ENCODE data around the gene PLCL1. TPM values are rescaled to one million over a fixed set of nuclear protein-coding genes. Genes with fewer than 3 reads are reported as not detected.

Gene PLCL1
- total RNA-seq, 2 donors from 2014 or later: 24.9 to 27.2 TPM

DNA sequence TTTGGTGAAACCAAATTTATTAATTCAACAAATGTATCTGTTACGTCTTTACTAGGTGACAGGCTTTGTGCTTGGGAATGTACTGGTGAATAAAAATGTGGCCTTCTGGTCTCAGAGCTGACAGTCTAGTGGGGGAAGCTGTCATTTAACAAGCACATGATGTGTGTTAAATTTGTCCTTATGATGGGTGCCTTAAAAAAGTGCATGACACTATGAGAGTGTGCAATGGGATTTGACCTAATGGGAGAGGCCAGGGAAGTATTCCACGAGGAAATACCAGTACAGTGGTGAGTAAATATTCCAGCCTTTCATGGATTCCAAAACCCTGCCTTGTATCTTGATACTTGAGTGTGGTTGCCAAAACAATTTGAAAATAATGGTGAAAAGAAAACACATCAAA lies 308.9 kb downstream of the PLCL1 start:
- ATAC-seq: no peak
- no peaks in the 10 kb centered on the region for H3K9me3 ChIP-seq (ENCODE audit: control insufficient read depth, low read length, poor library complexity, severe bottlenecking)
- H3K27ac Mint-ChIP-seq: no peak overlapping the region

GRCh38 chr2:198114064-198114463 lies 309.7 kb downstream of the PLCL1 start:
- no peak for ATAC-seq
- DNase-seq: no peak
- Mint-ChIP-seq H3K4me3 (no peak overlapping the region), H3K27me3 (no peaks in the 10 kb centered on the region), H3K27ac (no peak overlapping the region), H3K4me1 (peaks cover 9% of the 10 kb centered on the region), H3K36me3 (ENCODE audit: low read depth) (peaks cover 2% of the 10 kb centered on the region)
- H3K9me3 ChIP-seq (ENCODE audit: control insufficient read depth, low read length, poor library complexity, severe bottlenecking): no peaks in the 10 kb centered on the region

More for the DNA sequence above, 308.9 kb downstream of the PLCL1 start:
- Mint-ChIP-seq H3K4me1 (peaks cover 9% of the 10 kb centered on the region), H3K36me3 (ENCODE audit: low read depth) (peaks cover 2% of the 10 kb centered on the region), H3K27me3 (no peaks in the 10 kb centered on the region), H3K4me3 (no peak overlapping the region)
- DNase-seq: no peak

- DNase-seq (no peak), ATAC-seq (no peak)
- Mint-ChIP-seq H3K4me1 (peaks cover 14% of the 10 kb centered on the region), H3K27me3 (no peaks in the 10 kb centered on the region), H3K36me3 (ENCODE audit: low read depth) (peaks cover 7% of the 10 kb centered on the region), H3K27ac (no peak overlapping the region), H3K4me3 (no peak overlapping the region)
- no peaks in the 10 kb centered on the region for H3K9me3 ChIP-seq (ENCODE audit: control insufficient read depth, low read length, poor library complexity, severe bottlenecking)
Measured at GRCh38 chr2:198115201-198115600, 310.8 kb downstream of the PLCL1 start.

- no peaks in the 10 kb centered on the region for H3K27me3 Mint-ChIP-seq
- ATAC-seq: no peak
- peaks cover 9% of the 10 kb centered on the region for H3K36me3 Mint-ChIP-seq (ENCODE audit: low read depth)
- peaks cover 19% of the 10 kb centered on the region for H3K4me1 Mint-ChIP-seq
- H3K9me3 ChIP-seq (ENCODE audit: control insufficient read depth, low read length, poor library complexity, severe bottlenecking): no peaks in the 10 kb centered on the region
- no peak overlapping the region for H3K27ac Mint-ChIP-seq
- H3K4me3 Mint-ChIP-seq: no peak overlapping the region
- DNase-seq: no peak
Measured at GRCh38 chr2:198116756-198117155, 312.4 kb downstream of the PLCL1 start.

- Mint-ChIP-seq H3K27ac (no peak overlapping the region), H3K27me3 (no peaks in the 10 kb centered on the region), H3K4me3 (no peak overlapping the region), H3K4me1 (peaks cover 21% of the 10 kb centered on the region), H3K36me3 (ENCODE audit: low read depth) (peaks cover 8% of the 10 kb centered on the region)
- no peaks in the 10 kb centered on the region for H3K9me3 ChIP-seq (ENCODE audit: control insufficient read depth, low read length, poor library complexity, severe bottlenecking)
- DNase-seq (no peak), ATAC-seq (no peak)
Measured at GRCh38 chr2:198117406-198118041, 313.1 kb downstream of the PLCL1 start.

DNA sequence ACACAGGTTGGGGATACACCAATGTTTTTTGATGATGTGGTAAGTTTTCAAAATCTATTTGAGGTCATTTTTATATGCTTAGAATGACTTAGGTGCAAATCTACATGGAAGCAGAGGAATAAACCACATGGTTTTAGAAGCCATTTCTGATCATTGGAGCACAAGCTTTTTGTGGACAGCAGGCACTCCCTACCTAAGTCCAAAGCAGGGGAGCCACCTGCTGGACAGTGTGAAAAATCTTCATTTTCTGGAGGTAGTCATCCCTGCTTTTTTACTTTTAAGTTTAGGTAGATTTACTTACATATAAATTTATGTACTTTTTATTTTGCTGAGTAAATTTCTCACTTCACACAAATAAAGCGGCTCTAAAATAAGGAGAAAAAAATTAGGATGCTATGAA lies 323.2 kb downstream of the PLCL1 start:
- Mint-ChIP-seq H3K27me3 (peaks cover 6% of the 10 kb centered on the region), H3K4me3 (no peak overlapping the region), H3K36me3 (ENCODE audit: low read depth) (peaks cover 12% of the 10 kb centered on the region), H3K4me1 (peaks cover 21% of the 10 kb centered on the region), H3K27ac (no peak overlapping the region)
- no peaks in the 10 kb centered on the region for H3K9me3 ChIP-seq (ENCODE audit: control insufficient read depth, low read length, poor library complexity, severe bottlenecking)
- peak; percentile 71 for ATAC-seq
- peak; percentile 9 to 25 (median 17) for DNase-seq

DNA sequence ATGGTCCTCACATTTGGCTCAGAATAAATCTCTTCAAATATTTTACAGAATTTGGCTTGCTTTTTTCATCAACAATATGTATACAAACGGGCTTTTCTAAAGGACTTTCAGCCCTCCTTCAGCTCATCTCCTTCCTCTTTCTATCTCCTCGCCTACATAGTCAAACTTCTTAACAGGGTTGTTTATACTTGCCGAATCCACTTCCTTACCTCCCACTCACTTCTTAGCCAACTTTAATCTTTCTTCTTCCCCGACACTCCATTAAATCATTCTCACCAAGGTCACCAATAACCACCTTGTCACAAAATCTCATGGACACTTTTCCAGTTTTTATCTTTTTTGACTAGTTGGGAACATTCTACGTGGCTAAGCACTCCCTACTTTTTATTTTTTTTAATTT lies 325.2 kb downstream of the PLCL1 start:
- Mint-ChIP-seq H3K27me3 (peaks cover 6% of the 10 kb centered on the region), H3K4me3 (no peak overlapping the region), H3K36me3 (ENCODE audit: low read depth) (peaks cover 12% of the 10 kb centered on the region), H3K27ac (no peak overlapping the region), H3K4me1 (peaks cover 21% of the 10 kb centered on the region)
- no peak for DNase-seq
- no peaks in the 10 kb centered on the region for H3K9me3 ChIP-seq (ENCODE audit: control insufficient read depth, low read length, poor library complexity, severe bottlenecking)
- ATAC-seq: no peak

- ATAC-seq (no peak), DNase-seq (no peak)
- no peaks in the 10 kb centered on the region for H3K9me3 ChIP-seq (ENCODE audit: control insufficient read depth, low read length, poor library complexity, severe bottlenecking)
- Mint-ChIP-seq H3K36me3 (ENCODE audit: low read depth) (peaks cover 12% of the 10 kb centered on the region), H3K4me3 (no peak overlapping the region), H3K27me3 (peaks cover 6% of the 10 kb centered on the region), H3K4me1 (peaks cover 17% of the 10 kb centered on the region), H3K27ac (no peak overlapping the region)
Measured at GRCh38 chr2:198134293-198134955, 330.0 kb downstream of the PLCL1 start.

DNA sequence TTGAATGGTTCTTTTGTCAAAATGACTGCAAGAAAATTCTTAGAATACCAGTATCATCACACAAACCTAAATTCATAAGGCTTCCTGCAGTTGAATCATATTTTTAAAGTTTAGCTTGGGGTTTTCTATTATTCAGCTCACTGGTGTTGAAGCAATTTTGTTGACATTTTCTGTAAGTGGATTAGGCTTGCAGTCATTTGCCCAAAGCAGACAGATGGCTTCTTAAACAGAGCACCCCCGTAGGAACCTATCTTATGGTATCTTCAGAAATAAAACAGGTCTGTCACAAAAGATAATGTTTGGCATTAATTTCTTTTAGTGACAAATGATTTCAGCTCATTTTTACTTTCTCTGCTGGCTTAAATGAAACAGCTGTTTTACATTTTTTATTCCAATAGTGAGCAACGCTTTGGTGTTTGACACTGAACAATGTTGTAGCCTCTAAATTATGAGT lies 331.1 kb downstream of the PLCL1 start:
- Mint-ChIP-seq H3K27me3 (peaks cover 6% of the 10 kb centered on the region), H3K4me3 (no peak overlapping the region), H3K4me1 (peaks cover 10% of the 10 kb centered on the region), H3K27ac (no peak overlapping the region), H3K36me3 (ENCODE audit: low read depth) (peaks cover 10% of the 10 kb centered on the region)
- no peak for DNase-seq
- no peaks in the 10 kb centered on the region for H3K9me3 ChIP-seq (ENCODE audit: control insufficient read depth, low read length, poor library complexity, severe bottlenecking)
- no peak for ATAC-seq

DNA sequence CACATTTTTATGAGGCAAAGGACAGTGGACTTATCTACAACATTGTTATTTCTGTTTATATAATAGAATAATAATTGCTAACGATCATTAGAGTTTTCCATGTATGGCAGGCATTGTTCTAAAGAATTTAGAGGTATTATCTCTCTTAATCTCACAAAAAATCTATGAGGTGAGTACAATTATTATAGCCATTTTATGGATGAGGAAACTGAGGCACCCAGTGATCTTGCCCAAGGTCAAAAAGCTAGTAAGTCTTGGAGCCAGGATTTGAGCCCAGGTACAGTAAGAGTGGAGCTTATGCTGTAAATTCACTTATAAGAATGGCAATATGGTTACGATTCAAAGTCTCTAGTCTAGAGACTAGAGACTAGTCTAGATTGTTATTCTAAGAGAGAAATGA lies 331.7 kb downstream of the PLCL1 start:
- no peak overlapping the region for H3K4me3 Mint-ChIP-seq
- no peak overlapping the region for H3K27ac Mint-ChIP-seq
- ATAC-seq: no peak
- H3K27me3 Mint-ChIP-seq: peaks cover under 1% of the 10 kb centered on the region
- DNase-seq: no peak
- no peaks in the 10 kb centered on the region for H3K9me3 ChIP-seq (ENCODE audit: control insufficient read depth, low read length, poor library complexity, severe bottlenecking)
- H3K36me3 Mint-ChIP-seq (ENCODE audit: low read depth): peaks cover 5% of the 10 kb centered on the region
- peaks cover 4% of the 10 kb centered on the region for H3K4me1 Mint-ChIP-seq

DNA sequence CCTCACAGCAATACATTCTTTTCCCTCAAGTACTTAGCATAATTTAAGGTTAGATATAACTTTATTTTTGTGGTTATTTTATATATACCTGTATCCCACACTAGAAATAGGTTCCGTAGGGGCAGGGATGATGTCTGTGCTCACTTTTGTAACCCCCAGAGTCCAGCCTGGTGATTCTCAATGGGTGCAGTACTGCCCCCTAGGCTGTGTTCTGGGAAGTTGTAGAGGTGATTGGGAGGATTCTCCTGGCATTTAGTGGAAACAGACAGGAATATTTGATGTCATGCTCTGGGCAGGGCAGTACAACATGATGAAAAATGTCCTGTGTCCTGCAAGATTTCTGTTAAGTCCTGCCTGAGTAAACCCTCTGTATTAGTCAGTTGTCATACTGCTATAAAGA lies 333.3 kb downstream of the PLCL1 start:
- no peak for DNase-seq
- Mint-ChIP-seq H3K4me3 (no peak overlapping the region), H3K27ac (no peak overlapping the region), H3K4me1 (peaks cover 4% of the 10 kb centered on the region), H3K27me3 (no peaks in the 10 kb centered on the region), H3K36me3 (ENCODE audit: low read depth) (no peaks in the 10 kb centered on the region)
- H3K9me3 ChIP-seq (ENCODE audit: control insufficient read depth, low read length, poor library complexity, severe bottlenecking): no peaks in the 10 kb centered on the region
- ATAC-seq: no peak

- H3K9me3 ChIP-seq (ENCODE audit: control insufficient read depth, low read length, poor library complexity, severe bottlenecking): no peaks in the 10 kb centered on the region
- peaks cover 5% of the 10 kb centered on the region for H3K36me3 Mint-ChIP-seq (ENCODE audit: low read depth)
- H3K27me3 Mint-ChIP-seq: no peaks in the 10 kb centered on the region
- H3K4me1 Mint-ChIP-seq: peaks cover 15% of the 10 kb centered on the region
- H3K27ac Mint-ChIP-seq: no peak overlapping the region
- no peak overlapping the region for H3K4me3 Mint-ChIP-seq
- no peak for ATAC-seq
- no peak for DNase-seq
Measured at GRCh38 chr2:198141726-198142125, 337.3 kb downstream of the PLCL1 start.

DNA sequence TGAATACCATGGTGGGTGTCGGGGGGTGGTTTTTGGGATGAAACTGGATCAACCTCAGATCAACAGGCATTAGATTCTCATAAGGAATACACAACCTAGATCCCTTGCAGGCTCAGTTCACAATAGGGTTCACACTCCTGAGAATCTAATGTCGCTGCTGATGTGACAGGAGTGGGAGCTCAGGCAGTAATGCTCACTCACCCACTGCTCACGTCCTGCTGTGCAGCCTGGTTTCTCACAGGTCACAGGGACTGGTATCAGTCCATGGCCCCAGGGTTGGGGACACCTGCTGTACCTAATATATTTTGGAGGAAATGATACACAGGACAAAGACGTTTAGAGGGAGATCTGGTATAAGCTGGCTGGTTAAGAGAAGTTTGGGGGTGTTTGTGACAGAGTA lies 338.8 kb downstream of the PLCL1 start:
- H3K27ac Mint-ChIP-seq: peak overlapping the region; percentile 56
- H3K9me3 ChIP-seq (ENCODE audit: control insufficient read depth, low read length, poor library complexity, severe bottlenecking): no peaks in the 10 kb centered on the region
- H3K4me1 Mint-ChIP-seq: peaks cover 15% of the 10 kb centered on the region
- peak overlapping the region; percentile 49 for H3K4me3 Mint-ChIP-seq
- ATAC-seq (no peak), DNase-seq (no peak)
- H3K27me3 Mint-ChIP-seq: no peaks in the 10 kb centered on the region
- peaks cover 8% of the 10 kb centered on the region for H3K36me3 Mint-ChIP-seq (ENCODE audit: low read depth)

DNA sequence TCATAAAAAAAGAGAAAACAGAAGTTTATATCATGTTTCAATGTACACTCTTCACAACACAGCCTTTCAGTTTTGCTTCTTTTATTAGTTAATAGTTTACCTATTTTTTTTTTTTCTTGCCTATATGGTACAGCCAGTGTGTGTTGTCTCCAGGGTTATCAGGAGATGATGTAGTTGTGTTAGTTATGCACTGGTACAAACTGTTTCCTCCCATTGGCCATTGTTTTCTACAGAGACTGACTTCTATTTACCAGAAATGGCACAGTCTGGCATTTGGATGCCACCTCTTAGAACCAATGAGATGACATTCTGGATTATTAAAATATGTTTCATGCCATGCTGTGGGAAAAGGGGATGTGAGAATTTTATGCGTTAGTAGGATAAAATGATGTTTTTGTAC lies 339.4 kb downstream of the PLCL1 start:
- ATAC-seq (no peak), DNase-seq (no peak)
- H3K9me3 ChIP-seq (ENCODE audit: control insufficient read depth, low read length, poor library complexity, severe bottlenecking): no peaks in the 10 kb centered on the region
- Mint-ChIP-seq H3K4me1 (peaks cover 15% of the 10 kb centered on the region), H3K36me3 (ENCODE audit: low read depth) (peaks cover 9% of the 10 kb centered on the region), H3K27me3 (no peaks in the 10 kb centered on the region), H3K4me3 (no peak overlapping the region), H3K27ac (peak overlapping the region; percentile 56)
